DMS 273 (cell line): ENCODE data around the gene TP53BP1.

Experiments
- DNase-seq: peaks from one replicate; lab custom pipeline; 2025; ENCODE audit not compliant: unreplicated experiment; lab: John Stamatoyannopoulos, UW

The TP53BP1 gene

DNA sequence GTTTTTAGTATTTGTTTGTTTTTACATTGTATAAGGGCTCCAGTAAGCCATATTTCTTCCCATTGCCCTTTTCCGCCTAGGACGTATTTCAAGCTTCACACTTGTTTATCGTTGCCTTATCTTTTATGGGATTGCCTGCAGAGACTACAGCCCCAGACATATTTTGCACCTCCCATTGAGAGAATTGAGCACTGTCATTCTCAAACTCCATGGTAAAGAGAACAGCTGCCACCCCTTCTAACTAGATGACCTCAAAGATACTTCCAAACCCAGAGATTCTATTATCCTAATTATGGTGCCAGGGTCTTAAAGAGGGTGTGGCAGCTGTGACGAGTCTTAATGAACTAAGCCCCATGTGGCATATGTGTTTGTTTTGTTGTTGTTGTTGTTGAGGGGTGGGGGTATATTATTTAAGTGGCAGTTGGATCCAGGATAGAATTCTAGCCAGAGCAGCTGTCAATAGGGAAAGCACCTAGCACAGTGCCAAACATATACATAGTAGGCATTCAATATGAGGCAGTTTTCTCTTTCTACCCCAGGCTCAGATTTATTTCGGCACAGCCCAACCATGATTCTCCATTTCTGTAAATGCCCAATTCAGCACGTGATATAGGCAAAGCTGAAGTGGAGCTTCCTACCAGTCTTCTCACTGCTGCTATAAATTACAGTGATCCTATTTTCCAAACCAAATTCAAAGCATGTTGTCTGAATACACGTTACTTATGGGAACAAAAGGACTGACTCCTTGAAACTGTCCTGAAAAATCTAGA lies 932 bp upstream of the TP53BP1 start:
- peak; percentile 52 for DNase-seq

DNA sequence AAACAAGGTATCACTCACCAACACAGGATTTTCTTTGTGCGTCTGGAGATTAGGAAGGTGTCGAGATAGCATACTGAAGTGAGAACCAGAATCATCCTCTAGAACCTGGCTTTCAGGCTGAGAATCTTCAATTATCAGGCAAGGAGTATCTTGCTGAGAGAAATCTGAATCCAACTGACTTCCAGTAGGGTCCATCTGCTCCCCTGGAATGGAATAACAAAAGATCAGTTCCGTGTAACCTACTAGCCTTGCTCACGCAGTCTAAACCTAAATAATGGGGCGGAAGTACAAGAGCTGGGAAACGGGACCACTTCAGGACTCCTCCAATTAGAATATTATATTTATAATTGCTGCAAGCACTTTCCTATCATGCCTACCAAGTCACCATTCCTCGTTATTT lies 690 bp downstream of the TP53BP1 start:
- DNase-seq = peak; percentile 38

DNA sequence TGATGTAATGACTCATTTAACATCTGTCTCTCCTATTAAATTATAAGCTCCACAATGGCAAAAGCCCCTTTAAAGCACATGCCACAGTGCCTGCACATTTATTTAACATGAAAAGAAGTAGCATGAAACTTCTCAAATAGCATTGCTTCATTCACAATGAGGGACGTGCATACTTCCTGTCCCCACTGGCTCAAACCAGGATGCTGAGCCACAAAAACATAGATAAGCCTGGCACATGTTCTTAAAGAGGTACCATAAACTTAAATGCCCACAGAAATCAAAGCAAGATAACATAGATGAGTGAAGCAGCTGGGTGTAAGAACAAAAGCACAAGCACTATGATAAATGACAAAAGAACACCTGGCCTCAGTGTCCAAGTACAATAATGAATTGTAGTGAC lies 3.8 kb downstream of the TP53BP1 start:
- DNase-seq = peak; percentile 7

DNA sequence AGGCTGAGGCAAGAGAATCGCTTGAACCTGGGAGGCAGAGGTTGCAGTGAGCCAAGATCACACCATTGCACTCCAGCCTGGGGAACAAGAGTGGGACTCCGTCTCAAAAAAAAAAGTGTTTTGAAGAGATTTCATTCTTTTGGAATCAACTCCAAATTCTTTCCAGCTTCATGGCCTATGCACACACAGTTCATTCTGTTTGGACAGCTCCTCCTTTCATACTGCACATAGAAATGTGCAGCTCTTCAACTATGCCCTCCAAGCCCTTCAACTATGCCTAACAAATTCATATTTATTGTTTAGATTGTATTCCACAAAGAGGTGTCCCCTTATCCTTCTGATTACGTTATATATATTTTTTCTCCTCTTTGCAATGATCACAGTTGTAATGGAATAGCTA lies 4.2 kb downstream of the TP53BP1 start:
- no peak for DNase-seq

GRCh38 chr15:43487271-43487895 lies 5.6 kb downstream of the TP53BP1 start:
- DNase-seq = no peak

DNA sequence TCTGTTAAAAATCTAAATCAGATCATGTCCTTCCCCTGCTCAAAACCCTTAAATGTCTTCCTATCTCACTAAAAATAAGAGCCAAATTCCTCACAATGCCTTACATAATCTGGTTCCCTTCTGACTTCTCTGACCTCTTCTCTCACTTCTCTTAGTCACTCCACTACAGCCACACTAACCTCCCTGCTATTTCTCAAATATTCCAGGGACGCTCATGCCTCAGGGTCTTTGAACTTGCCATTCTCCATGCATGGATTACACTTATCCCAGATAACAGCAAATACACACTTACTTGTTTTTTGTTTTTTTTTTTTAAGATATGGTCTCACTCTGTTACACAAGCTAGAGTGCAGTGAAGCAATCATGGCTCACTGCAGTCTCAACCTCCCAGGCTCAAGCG lies 8.5 kb downstream of the TP53BP1 start:
- no peak for DNase-seq

DNA sequence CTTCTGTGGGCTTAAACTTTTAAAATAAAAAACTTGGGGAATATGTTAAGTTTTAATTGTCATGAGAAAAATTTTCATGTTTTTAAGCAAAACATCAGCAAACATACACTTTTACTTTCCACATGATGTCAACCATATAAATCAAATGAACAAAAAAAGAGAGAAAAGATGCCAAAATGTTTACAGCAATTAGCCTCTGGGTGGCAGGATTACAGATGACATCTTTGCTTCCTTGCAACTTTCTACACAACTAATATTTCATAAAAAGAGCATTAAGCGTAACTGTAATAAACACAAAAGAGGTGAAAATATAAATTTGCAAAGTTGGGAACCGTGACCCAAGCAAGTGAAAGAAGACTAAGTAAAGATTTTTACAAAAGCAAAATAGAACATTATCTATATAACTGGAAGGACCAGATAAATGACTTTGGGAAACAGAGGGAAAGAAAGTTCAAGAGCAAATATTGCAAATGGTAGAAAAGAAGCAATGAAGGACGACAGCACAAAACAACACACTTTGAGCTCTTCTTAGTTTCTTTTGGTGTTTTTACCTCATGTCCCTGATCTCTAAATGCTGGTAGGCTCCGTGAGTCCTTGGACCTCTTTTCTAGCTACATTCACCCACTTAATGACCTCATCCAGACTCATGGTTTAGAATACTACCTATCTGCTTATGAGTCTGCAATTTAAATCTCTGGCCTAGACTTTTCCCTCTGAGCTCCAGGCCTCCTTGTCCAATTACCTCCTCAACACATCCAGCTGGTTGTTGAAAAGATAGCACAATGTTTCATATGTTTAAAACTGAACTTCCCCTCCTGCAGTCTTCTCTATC lies 9.4 kb downstream of the TP53BP1 start:
- DNase-seq = peak; percentile 4

GRCh38 chr15:43473885-43474284 lies 19.1 kb downstream of the TP53BP1 start:
- no peak for DNase-seq

DNA sequence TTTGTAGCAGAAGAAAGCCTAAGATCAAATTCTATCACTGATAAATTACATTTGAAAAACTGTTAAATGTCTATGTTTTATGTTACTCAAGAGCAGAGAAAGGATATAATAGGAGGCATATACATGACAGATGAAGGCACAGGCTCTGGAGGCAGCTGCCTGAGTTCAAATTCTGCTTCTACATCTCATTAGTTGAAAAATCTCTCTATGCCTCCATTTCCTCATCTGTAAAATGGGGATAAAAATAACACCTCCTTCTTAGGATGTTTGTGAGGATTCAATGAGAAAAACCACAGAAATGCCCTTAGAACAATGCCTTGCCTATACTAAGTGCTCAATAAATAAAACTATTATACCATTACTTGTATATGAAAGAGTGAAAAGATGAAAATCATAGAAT lies 21.0 kb downstream of the TP53BP1 start:
- DNase-seq = no peak

GRCh38 chr15:43469867-43470266 lies 23.1 kb downstream of the TP53BP1 start:
- no peak for DNase-seq

DNA sequence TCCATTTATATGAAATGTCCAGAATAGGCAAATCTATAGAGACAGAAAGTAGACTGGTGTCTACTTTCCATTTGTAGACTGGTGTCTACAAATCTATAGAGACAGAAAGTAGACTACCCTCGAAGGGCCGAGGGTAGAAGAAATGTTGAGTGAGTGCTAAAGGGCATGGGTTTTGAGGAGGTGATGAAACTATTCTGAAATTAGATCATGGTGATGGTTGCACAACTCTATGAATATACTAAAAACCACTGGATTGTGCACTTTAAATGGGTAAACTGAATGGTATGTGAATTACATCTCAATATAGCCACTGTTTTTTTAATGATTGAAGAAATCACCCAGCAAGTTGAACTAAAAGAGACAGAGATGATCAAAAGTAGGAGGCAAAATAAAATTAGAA lies 27.9 kb downstream of the TP53BP1 start:
- no peak for DNase-seq

DNA sequence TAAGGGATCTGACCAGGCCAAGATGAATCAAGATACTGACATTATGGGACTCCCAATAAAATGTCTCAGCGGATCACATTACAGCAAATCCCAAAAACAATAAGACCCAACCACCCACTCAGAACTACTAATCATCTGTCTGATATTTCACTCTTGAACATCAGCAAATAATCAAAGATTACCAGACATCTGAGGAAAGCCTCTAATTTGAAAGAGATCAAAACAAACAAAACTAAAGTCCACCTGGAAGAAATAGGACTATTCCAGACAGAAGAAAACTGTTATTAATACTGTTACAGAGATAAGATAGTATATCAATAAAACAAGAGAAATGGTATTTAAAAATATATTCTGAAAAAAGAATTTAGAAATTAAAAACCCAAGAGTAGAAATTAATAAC lies 29.0 kb downstream of the TP53BP1 start:
- no peak for DNase-seq

GRCh38 chr15:43463507-43463906 lies 29.4 kb downstream of the TP53BP1 start:
- no peak for DNase-seq

GRCh38 chr15:43449981-43450380 lies 43.0 kb downstream of the TP53BP1 start:
- DNase-seq = no peak

GRCh38 chr15:43446344-43446743 lies 46.6 kb downstream of the TP53BP1 start:
- no peak for DNase-seq

DNA sequence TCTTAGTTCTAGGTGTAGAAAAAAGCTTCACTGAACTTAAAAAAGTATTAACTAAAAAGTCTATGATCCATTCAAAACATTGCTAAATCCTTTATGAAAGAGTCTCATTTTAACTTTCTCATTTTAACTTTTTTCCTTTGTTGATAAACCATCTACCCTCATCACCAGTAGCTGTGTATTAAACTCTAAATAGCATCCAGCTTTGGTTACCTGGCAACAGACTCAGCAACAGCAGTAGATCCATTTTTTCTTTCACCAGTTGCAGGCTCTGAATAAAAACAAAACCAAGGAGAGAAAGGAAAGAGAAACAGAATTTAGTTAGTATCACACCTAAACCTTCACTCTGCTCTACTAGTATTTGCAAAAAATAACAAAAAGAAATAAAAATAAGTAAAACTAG lies 51.6 kb downstream of the TP53BP1 start:
- DNase-seq = peak; percentile 26

DNA sequence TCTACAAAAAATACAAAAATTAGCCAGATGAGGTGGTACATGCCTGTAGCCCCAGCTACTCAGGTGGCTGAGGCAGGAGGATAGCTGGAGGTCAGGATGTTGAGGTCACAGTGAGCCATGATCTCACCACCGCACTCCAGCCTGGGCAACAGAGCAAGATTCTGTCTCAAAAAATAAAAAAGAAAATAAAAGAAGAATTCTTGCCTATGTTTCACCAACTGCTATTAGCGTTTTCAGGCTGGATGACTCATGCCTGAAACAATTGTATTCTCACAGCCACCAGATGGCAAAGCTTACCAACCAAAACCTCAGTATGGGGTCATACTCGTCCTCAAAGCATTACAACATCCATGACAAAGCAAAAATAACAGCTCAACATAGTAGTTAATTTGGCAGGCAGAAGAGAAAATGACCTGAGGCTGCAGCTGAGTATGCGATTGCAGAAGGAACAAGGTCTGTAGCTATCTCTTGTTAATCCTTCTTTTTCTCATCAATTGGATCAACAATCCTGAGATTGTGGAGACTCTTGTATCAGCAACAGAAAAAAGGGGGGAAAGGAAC lies 52.2 kb downstream of the TP53BP1 start:
- peak; percentile 79 for DNase-seq

GRCh38 chr15:43439268-43439667 lies 53.7 kb downstream of the TP53BP1 start:
- no peak for DNase-seq

DNA sequence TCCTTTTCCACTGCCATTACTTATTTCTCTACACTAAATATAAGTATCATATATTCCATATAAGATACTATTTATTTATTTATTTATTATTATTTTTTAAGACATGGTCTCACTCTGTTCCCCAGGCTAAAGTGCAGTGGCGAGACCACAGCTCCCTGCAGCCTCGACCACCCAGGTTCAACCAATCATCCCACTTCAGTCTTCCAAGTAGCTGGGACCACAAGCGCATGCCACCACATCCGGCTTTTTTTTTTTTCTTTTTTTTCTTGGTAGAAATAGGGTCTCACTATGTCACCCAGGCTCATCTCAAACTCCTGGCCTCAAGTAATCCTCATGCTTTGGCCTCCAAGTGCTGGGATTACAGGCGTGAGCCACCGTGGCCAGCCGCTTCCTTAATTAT lies 56.6 kb downstream of the TP53BP1 start:
- no peak for DNase-seq

DNA sequence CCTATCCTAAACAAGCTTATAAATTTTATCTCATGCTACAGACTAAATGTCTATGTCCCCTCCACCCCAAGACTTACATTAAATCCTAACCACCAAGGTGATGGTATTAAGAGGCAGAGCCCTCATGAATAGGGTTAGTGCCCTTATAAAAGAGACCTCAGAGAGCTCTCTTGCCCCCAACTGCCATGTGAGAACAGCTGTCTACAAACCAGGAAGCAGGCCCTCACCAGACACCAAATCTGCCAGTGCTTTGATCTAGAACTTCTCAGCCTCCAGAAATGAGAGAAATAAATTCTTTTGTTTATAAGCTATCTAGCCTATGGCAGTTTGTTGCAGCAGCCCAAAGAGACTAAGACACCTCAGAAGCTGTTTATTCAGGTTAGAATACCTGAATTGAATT lies 58.5 kb downstream of the TP53BP1 start:
- no peak for DNase-seq

DNA sequence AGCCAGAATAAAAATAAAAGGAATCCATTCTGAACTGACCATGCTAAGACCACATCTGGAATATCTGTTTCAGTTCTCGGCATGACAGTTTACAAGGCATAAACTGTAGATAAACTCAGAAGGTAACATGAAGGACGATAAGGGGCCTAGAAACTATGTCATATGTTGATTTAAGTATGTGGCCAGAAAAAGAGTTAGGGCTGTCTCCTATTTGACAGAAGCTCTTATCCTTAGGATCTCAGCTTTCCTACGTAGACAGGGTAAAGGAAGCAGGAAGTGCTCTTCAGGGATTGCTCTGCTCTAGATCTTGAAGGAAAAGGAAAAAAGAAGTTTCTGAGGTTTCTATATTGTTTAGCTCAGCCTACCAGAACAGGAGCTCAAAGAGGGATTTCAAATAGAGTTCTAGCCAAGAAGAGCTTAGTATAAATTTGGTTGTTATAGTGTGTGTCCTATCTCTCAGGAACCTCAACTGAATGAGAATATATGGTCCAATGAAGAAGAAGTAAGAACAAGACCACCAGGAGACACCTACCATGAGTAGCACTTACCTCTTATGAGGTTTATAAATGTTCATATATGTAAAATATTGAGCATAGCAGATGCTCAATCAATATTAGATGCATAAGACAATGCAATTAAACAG lies 59.2 kb downstream of the TP53BP1 start:
- no peak for DNase-seq
